GM18861 (cell line): ENCODE measurements around the gene EMB.
"Not testable (repeated sequence)": the region's sequence is repeated elsewhere in the genome, so short reads cannot be mapped to it uniquely, and the experiment has no call there.

Experiments used
- ATAC-seq: cut with Tn5 transposase; IDR thresholded peaks from one replicate; pipeline ENCODE4 v1.9.1; 2021; ENCODE audit not compliant: unreplicated experiment

Gene EMB

DNA sequence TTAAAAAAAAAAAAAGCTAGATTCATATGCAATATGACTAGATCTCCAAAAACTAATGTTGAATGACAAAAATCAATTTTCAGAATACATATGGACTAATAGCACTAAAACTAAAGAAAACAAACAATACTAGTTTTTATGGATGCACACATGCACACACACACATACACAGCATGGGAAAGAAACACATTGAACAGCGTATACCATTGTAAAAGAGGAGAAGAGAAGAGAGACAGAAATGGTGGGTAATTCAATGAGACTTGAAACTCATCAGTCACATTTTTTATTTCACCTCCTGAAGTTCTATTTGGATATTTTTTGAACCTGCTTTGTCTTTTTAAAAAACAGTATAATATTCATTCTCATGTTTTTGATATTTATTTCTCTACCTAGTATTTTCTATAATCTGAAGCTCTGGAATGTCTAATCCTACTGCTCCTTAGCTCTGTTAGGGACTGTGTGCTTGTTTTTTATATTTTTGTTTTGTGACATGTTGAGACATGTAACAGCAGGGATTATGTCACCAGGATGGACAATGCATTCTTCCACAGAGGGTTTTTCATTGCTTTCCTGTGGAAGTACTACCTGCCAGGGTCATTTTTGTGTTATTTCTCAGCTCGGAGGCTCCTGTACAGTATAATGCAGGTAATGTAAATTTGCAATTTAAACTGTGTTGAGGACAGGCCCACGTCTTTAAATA, 17.8 kb downstream of the EMB start:
- ATAC-seq: not testable (repeated sequence)

DNA sequence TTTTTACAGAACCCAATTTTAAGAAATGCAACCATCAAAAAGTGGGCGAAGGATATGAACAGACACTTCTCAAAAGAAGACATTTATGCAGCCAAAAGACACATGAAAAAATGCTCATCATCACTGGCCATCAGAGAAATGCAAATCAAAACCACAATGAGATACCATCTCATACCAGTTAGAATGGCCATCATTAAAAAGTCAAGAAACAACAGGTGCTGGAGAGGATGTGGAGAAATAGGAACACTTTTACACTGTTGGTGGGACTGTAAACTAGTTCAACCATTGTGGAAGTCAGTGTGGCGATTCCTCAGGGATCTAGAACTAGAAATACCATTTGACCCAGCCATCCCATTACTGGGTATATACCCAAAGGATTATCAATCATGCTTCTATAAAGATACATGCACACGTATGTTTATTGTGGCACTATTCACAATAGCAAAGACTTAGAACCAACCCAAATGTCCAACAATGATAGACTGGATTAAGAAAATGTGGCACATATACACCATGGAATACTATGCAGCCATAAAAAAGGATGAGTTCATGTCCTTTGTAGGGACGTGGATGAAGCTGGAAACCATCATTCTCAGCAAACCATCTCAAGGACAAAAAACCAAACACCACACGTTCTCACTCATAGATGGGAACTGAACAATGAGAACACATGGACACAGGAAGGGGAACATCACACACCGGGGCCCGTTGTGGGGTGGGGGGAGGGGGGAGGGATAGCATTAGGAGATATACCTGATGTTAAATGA, 19.7 kb downstream of the EMB start:
- not testable (repeated sequence) for ATAC-seq

DNA sequence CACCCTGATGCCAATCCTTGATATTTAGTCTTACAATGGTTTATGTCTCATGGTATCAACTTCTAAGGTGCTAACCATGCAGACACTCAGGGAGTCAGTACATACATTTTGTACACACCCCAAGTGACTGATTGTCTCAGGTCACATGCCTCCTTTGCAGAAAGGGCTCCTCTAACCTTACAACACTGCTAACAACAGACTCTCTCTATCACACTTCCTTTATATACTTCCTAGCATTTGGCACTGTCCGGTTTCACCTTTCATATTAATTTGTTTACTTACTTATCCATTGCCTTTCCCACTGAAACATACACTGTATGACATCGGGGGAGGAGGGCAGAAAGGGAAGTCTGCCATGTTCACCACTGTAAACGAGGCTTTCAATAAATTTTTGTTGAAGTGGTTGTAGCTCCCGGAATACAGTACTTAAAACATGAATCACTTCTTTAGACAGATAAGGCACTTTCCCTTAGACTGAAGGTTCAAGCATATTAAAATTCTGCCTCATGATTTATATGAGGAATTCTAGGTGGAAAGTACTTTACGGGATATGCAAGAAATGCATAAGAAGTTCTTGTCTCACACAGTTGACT, 20.6 kb downstream of the EMB start:
- no peak for ATAC-seq

DNA sequence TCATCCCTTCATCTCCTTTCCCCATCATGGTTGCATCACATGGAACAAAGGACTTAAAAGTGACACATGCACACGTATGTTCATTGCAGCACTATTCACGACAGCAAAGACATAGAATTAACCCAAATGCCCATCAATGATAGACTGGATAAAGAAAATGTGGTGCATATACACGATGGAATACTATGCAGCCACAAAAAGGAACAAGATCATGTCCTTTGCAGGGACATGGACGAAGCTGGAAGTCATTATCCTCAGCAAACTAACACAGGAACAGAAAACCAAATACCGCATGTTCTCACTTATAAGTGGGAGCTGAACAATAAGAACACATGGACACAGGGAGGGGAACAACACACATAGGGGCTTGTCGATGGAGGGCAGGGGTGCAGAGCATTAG, 21.4 kb downstream of the EMB start:
- ATAC-seq: not testable (repeated sequence)

DNA sequence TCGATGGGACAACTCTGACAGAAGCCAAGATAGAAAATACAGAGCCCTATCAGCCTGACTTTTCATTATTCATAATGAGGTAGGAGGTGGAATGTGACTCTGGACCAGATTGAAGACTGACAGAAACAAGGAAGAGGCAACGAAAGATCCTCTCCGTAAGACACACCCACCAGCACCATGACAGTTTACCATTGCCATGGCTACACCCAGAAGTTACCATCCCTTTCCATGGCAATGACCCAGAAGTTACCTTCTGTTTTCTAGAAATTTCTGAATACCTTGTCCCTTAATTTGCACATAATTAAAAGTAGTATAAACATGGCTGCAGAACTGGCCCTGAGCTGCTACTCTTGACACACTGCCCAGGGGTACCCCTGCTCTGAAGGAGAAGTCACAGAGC, 24.5 kb downstream of the EMB start:
- ATAC-seq: not testable (repeated sequence)

DNA sequence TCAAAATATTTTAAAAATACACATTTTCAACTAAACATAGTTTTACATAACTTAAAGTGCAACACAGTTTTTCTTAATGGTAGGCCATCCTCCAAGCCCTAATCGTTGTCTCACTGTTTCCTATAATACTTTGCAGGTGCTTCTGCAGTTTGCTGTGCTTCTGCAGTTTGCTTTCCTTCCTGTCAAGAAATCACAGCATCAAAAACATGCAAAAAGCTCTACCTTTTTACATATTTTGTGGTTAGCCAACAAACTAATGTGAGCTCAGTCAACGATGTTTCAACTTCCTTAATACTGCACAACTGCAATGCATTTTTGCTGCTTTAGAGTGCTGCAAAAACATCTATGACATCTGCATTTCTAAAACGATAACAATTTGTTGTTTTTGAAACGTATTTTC, 25.2 kb downstream of the EMB start:
- peak; percentile 93 for ATAC-seq

DNA sequence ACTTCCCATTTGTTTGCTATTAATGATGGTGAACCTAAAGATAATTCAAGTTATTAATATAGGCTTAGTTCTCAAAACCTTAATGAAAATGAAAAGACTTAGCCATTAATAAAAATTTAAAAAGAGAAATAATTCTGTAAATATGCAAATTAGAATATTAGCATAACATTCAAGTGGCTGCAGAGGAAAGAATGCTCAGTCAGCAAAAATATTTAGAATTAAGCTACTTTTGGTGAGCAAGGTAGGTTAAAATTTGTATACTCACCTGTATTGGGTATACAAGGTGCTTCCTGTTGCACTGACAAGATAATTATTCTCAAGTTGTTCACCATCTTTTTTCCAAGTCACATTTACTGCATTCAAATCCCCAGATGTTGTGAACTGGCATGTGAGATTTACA, 30.2 kb downstream of the EMB start:
- not testable (repeated sequence) for ATAC-seq

DNA sequence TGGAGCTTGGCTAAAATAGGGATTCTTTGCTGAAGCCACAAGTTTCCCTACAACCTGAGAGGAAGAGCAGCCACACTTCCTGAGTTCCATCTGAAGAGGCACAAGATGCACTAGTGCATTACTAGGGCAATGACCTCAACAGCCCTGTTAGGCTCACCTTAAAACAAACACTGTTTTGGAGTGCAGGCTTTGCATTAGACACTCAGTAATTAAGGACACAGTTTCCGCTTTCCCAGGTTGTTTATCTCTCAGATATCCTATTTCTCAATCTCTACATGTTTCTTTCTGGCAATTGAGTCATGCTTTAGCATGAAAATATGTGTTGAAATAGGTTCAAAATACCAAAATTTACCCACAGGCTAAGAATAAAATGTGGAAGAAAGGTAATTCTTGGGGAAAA, 34.2 kb downstream of the EMB start:
- ATAC-seq: no peak

DNA sequence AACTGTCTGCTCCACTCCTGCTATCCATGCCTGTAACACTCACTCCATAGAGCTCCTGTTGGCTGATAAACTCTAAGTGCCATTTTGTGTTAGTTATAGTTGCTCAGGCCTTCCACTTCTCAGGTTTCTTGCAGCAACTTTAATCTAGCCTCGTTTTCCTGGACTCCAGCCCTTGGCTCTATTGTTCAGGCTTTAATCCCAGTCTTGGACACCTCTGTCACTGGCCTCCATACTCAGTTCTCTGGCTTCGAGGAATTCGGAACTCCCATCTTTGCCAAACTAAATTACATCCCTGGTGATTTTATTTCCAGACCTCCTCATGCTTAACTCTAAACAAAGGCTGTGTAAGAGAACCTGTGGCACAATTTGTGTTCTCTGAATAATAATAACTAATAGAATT, 39.8 kb downstream of the EMB start:
- no peak for ATAC-seq

DNA sequence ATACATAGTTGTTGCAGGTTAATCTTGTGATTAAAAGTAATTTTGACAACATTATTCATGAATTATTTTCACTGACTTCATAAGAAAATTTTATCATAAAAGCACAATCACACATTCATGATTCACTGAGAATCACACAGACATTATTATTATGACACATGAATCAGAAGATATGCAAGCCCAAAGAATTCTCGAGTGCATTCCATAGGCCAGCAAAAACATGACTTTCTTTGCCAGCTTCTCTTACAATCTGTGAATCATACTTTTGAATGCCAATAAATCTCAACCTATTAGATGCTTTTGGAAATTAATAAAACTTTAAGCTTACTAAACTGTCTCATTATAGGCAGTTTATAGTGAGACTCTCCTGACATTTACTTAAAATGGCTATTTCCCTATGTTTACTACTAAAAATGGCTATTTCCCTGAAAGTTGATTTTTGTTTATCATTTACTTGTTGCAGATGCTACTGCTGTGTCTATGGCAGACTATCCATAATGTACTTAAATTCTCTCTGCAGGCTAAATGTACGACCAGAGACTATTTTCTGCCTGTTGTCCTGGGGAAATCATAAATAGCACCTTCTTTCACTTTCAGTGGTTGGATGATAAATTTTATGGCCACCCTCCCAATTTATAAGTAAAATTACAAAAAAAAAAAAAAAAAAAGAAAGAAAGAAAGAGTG, 47.0 kb downstream of the EMB start:
- not testable (repeated sequence) for ATAC-seq

DNA sequence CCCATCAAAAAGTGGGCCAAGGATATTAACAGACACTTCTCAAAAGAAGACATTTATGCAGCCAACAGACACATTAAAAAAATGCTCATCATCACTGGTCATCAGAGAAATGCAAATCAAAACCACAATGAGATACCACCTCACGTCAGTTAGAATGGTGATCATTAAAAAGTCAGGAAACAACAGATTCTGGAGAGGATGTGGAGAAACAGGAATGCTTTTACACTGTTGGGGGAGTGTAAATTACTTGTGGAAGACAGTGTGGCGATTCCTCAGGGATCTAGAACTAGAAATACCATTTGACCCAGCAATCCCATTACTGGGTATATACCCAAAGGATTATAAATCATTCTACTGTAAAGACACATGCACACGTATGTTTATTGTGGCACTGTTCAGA, 48.8 kb downstream of the EMB start:
- ATAC-seq: not testable (repeated sequence)

DNA sequence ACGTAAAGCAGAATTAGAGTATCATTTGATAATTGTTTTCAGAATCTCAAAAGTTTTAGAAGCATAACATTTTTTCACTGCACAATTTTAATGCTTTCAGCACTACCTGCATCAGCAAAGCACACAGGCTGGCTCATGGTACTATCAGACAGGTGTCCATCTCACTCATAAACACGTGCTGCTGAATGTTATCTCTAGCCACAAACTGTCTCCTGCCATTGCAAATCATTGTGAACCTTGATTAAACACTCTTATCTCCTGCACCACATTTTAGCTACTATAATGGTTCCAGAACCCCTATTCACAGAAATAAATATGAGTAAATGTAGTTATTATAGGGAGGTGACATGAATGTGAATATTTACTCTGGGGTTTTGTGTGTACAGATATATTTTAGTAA, 56.7 kb downstream of the EMB start:
- not testable (repeated sequence) for ATAC-seq

DNA sequence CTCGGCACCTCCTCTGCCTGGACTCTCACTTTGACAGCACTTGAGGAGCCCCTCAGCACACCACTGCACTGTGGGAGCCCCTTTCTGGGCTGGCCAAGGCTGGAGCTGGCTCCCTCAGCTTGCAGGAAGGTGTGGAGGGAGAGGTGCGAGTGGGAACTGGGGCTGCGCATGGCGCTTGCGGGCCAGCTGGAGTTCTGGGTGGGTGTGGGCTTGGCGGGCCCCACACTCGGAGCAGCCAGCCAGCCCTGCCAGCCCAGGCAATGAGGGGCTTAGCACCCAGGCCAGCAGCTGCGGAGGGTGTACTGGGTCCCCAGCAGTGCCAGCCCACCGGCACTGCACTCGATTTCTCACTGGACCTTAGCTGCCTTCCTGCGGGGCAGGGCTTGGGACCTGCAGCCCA, 64.4 kb downstream of the EMB start:
- ATAC-seq: not testable (repeated sequence)

DNA sequence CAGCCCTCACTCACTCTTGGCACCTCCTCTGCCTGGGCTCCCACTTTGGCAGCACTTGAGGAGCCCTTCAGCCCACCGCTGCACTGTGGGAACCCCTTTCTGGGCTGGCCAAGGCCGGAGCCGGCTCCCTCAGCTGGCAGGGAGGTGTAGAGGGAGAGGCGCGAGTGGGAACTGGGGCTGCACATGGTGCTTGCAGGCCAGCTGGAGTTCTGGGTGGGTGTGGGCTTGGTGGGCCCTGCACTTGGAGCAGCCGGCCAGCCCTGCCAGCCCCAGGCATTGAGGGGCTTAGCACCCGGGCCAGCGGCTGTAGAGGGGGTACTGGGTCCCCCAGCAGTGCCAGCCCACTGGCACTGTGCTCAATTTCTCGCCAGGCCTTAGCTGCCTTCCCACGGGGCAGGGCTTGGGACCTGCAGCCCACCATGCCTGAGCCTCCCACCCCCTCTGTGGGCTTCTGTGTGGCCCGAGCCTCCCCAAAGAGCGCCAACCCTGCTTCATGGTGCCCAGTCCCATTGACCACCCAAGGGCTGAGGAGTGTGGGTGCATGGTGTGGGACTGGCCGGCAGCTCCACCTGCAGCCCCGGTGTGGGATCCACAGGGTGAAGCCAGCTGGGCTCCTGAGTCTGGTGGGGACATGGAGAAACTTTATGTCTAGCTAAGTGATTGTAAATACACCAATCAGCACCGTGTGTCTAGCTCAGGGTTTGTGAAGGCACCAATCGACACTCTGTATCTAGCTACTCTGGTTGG, 71.6 kb downstream of the EMB start:
- ATAC-seq: not testable (repeated sequence)

DNA sequence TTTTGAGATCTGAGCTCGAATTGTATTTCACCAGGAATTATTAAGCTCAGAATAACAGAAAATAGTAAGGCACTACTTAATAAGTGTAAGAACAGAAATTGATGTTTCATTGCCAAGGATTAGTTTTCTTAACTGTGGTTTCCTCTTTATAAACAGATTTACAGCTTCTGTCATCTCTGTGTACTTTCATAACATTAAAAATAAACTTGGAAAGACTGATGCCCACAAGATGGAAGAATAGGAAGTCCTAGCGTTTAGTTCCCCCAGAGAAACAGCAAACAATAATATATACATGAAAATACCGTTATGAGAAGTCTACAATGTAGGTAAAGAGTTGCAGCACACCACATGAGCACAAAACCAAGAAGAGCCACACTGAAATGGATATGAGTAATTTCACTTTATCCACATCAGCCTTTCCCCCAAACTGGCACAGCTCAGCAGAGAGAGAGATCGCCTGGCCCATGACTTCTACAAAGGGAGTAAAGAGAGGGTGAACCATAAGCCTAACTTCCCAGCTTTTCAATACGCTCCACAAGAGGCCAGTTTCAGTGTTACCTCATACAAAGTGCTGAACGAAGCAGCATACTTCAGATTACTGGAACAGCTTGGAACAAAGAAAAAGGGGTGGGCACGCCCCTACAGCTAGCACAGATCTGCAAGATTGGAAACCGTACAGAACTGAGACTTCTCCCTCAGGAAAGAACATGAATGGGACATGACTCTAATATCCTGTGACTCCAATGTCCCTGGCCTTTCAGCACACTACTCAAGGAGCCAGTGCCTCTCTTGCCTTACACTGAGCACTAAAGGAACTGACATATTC, 75.4 kb downstream of the EMB start:
- ATAC-seq: no peak

DNA sequence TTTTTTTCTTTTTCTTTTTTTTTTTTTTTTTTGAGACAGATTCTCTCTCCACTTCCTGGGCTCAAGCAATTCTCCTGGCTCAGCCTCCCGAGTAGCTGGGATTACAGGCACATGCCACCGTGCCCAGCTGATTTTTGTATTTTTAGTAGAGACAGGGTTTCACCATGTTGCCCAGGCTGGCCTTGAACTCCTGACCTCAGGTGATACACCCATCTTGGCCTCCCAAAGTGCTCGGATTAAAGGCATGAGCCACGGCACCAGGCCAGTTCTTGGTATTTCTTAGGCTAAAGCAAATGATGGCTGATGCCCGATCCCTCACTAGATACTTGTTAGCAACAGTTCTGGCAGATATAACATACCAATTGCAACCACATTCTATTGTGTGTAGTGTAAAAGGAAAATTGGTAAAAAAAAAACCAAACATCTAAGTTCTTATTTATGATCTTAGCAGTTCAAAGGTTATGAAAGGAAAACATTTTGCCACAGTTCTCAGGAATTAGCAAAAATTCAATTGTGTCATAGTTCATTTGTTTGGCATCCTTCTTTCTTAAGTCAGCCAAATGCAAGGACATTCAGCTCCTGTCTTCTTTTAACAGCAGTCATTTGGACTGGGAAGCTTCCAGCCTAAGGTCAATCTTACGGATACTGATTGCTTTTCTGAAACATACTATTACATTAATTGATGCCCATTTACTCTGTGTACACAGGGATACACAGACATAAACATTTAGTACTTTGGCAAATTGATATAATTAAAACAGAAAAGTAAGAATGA, 76.4 kb downstream of the EMB start:
- ATAC-seq: not testable (repeated sequence)

DNA sequence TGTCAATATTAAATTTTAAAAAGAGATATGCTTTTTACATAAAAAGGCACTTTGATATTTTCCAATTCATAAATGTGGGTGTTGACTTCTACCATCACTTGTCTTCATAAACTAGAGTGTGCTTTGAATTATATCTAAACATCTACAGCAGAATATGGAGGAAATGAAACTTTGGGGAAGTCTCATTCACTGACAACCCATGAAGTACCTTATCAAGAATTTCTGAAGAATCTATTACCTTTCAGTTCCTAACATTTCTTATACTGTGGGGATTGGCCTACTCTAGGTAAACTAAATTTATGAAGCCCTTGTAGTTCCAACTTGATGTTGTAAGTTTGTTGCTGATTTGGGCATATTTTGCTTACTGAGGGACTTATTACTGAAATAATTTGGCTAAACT, 81.9 kb downstream of the EMB start:
- ATAC-seq: no peak

DNA sequence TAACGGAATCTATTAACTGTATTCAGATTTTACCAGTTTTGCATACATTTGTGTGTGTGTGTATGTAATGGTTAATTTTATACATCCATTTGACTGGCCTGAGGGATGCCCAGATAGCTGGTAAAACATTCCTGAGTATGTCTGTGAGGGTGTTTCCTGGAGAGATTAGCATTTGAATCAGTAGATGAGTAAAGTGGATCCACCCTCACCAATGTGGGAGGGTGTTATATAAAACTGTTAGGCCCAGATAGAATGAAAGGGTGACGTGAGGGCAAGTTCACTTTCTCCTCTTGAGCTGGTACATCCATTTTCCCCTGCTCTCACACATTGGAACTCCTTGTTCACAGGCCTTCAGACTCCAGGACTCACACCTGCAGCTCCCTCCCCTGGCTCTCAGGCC, 88.7 kb downstream of the EMB start:
- ATAC-seq: no peak
